ENCODE results near the gene FABP1. TPM values are rescaled to one million over a fixed set of nuclear protein-coding genes. Genes with fewer than 3 reads are reported as not detected.

FABP1 gene
- total and polyA plus RNA-seq, 10 donors = 0.15 to 3.6 (median 0.39) TPM; not detected in 7

DNA sequence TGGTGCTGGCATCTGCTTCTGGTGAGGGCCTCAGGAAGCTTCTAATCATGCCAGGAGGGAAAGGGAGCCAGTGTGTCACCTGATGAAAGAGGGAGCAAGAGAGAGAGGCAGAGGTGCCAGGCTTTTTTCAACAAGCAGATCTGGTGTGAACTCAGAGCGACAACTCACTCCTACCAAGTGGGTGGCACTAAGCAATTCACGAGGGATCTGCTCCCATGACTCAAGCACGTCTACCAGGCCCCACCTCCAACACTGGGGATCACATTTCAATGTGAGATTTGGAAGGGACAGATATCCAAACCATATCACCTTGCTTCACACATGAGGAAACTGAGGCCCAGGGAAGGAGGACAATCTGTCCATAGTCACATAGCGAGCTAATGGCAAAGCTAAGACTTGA is 19.1 kb downstream of the FABP1 start:
- Histone ChIP-seq H3K4me3 (no peak overlapping the region), H3K9me3 (no peaks in the 10 kb centered on the region), H3K27ac (no peak overlapping the region), H3K36me3 (no peaks in the 10 kb centered on the region), H3K27me3 (replicated peaks in 1 of 7) (peaks cover 0 to 10% (median 0%) of the 10 kb centered on the region in 7 donors), H3K4me1 (no peaks in the 10 kb centered on the region)
- DNase-seq = no peak
- intact Hi-C loops (cut with DNase I; ENCODE audit: low total_unique reads) = no loop called here
- 76 to 83% (median 78%) methylated on average over 4 of the region's 4 CpGs for WGBS, 5 donors
- TF ChIP-seq POLR2AphosphoS5 (IDR thresholded peaks at IDR 0.05) = no peak
- no peak for TF ChIP-seq POLR2A (IDR thresholded peaks at IDR 0.05)
- TF ChIP-seq, protein P1, sequence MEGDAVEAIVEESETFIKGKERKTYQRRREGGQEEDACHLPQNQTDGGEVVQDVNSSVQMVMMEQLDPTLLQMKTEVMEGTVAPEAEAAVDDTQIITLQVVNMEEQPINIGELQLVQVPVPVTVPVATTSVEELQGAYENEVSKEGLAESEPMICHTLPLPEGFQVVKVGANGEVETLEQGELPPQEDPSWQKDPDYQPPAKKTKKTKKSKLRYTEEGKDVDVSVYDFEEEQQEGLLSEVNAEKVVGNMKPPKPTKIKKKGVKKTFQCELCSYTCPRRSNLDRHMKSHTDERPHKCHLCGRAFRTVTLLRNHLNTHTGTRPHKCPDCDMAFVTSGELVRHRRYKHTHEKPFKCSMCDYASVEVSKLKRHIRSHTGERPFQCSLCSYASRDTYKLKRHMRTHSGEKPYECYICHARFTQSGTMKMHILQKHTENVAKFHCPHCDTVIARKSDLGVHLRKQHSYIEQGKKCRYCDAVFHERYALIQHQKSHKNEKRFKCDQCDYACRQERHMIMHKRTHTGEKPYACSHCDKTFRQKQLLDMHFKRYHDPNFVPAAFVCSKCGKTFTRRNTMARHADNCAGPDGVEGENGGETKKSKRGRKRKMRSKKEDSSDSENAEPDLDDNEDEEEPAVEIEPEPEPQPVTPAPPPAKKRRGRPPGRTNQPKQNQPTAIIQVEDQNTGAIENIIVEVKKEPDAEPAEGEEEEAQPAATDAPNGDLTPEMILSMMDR (IDR thresholded peaks at IDR 0.05 in 8 of 11, conservative IDR thresholded peaks at IDR 0.05 in 3 of 11) = no peak

DNA sequence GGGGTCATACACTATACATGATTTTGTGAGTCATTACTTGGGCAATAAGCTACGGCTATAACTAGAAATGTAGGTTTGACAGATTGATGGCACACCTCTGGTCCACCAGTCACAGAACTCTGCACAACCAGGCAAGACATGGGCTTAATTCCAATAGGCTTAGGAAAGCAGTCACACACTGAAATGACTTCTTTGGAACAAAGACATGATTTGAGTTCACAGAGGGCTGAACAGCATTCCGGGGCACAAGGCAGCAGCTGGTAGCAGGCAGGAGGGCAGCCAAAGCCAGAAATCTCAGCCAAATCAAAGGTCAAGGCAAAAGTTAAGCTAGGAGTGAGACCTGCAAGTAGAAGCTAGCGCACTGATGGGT is 27.4 kb downstream of the FABP1 start:
- TF ChIP-seq POLR2AphosphoS5 (IDR thresholded peaks at IDR 0.05) (no peak), POLR2A (IDR thresholded peaks at IDR 0.05) (no peak)
- TF ChIP-seq, protein P1 (IDR thresholded peaks at IDR 0.05 in 8 of 11, conservative IDR thresholded peaks at IDR 0.05 in 3 of 11) = no peak
- DNase-seq = no peak

DNA sequence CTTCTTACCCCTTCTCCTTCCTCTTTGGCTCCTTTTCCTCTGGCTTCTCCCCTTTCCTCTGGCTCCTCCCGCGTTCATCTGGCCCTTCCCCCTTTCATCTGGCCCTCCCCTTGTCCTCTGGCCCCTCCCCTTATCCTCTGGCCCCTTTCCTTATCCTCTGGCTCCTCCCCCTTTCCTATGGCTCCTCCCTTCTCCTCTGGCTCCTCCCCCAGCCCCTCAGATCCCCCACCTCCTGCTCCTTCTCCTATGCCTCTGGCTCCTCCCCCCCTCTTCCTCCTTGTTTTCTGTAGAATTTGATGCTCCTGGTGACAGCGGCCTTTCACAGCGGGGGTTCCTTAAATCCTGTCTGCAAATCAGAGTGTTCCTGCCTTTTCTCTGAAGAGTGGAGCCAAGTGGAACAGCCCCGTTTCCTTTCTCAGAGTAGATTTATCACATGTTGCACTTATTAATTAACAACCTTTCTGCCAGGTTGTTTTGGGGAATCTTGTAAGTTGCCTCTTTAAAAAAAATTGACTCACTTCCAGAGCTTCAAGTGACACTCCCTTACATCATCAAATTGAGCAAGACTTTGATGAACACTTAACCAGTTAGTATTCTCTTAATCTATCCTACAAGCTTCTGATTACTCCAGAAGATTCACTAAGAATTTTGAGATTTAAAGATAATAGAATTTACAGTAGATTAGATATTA is 27.9 kb downstream of the FABP1 start:
- TF ChIP-seq POLR2A (IDR thresholded peaks at IDR 0.05) (no peak), POLR2AphosphoS5 (IDR thresholded peaks at IDR 0.05) (no peak)
- TF ChIP-seq, protein P1 (IDR thresholded peaks at IDR 0.05 in 8 of 11, conservative IDR thresholded peaks at IDR 0.05 in 3 of 11) = no peak
- DNase-seq = no peak
- peaks cover 0 to 6% (median 0%) of the 10 kb centered on the region in 7 donors for H3K27me3 ChIP-seq (replicated peaks in 1 of 7)
- H3K9me3 ChIP-seq = no peaks in the 10 kb centered on the region
- H3K4me1 ChIP-seq = no peaks in the 10 kb centered on the region
- no peaks in the 10 kb centered on the region for H3K36me3 ChIP-seq
- WGBS, 5 donors = 41 to 66% (median 49%) methylated on average over 5 of the region's 5 CpGs
- no peak overlapping the region for H3K27ac ChIP-seq
- intact Hi-C loops (cut with DNase I; ENCODE audit: low total_unique reads) = no loop called here
- no peak overlapping the region for H3K4me3 ChIP-seq

More for the DNA sequence above, 27.4 kb downstream of the FABP1 start:
- no peaks in the 10 kb centered on the region for H3K9me3 ChIP-seq
- peaks cover 0 to 6% (median 0%) of the 10 kb centered on the region in 7 donors for H3K27me3 ChIP-seq (replicated peaks in 1 of 7)
- no peaks in the 10 kb centered on the region for H3K4me1 ChIP-seq
- H3K36me3 ChIP-seq = no peaks in the 10 kb centered on the region
- no peak overlapping the region for H3K4me3 ChIP-seq
- intact Hi-C loops (cut with DNase I; ENCODE audit: low total_unique reads) = no loop called here
- WGBS, 5 donors = 85 to 94% (median 90%) methylated on average over 3 of the region's 3 CpGs
- no peak overlapping the region for H3K27ac ChIP-seq

DNA sequence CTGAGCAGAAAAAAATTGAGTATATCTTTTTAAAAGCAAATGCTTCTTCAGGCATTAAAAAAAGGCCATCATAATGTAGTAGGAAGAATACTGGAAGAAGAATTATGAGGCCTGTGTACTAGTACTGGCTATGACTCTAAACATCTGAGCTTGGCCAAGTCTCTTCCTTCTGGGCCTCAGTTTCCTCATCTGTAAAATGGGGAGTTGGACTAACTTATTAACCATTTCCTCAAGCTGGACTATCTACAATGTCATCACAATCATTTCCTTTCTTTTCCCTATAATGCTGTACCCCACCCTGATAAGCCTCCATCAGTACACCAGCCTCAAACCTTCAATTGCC is 29.3 kb downstream of the FABP1 start:
- Histone ChIP-seq H3K4me3 (no peak overlapping the region), H3K27ac (no peak overlapping the region), H3K27me3 (replicated peaks in 1 of 7) (peaks cover 0 to 6% (median 0%) of the 10 kb centered on the region in 7 donors), H3K9me3 (no peaks in the 10 kb centered on the region), H3K36me3 (no peaks in the 10 kb centered on the region), H3K4me1 (no peaks in the 10 kb centered on the region)
- intact Hi-C loops (cut with DNase I; ENCODE audit: low total_unique reads) = no loop called here
- TF ChIP-seq POLR2AphosphoS5 (IDR thresholded peaks at IDR 0.05) = no peak
- TF ChIP-seq, protein P1 (IDR thresholded peaks at IDR 0.05 in 8 of 11, conservative IDR thresholded peaks at IDR 0.05 in 3 of 11) = no peak
- no peak for TF ChIP-seq POLR2A (IDR thresholded peaks at IDR 0.05)
- no peak for DNase-seq

Data from spleen (tissue), 11 donors.